Ishikawa (cell line): Measurements from ENCODE around the gene HEBP2.

Experiments
- CEBPB ChIP-seq: IDR thresholded peaks from 2 replicates; pipeline ENCODE4 v1.6.1; 2012
- CREB1 ChIP-seq: IDR thresholded peaks from 2 replicates; pipeline ENCODE4 v1.6.1; 2012; ENCODE audit warnings: low read depth
- EGR1 ChIP-seq: IDR thresholded peaks from 2 replicates; pipeline ENCODE4 v1.6.1; 2012
- EP300 ChIP-seq: IDR thresholded peaks from 2 replicates; pipeline ENCODE4 v1.6.1; 2012; ENCODE audit warnings: borderline replicate concordance
- FOXM1 ChIP-seq: IDR thresholded peaks from 2 replicates; pipeline ENCODE4 v1.6.1; 2012; ENCODE audit warnings: low read depth, borderline replicate concordance
- MAX ChIP-seq: IDR thresholded peaks from 2 replicates; pipeline ENCODE4 v1.6.1; 2012
- NFIC ChIP-seq: IDR thresholded peaks from 2 replicates; pipeline ENCODE4 v1.6.1; 2012
- RAD21 ChIP-seq: IDR thresholded peaks from 2 replicates; pipeline ENCODE4 v1.6.1; 2012; ENCODE audit warnings: low read depth
- TAF1 ChIP-seq: IDR thresholded peaks from 2 replicates; pipeline ENCODE4 v1.6.1; 2012; ENCODE audit warnings: low read depth, mild to moderate bottlenecking
- TCF12 ChIP-seq: IDR thresholded peaks from 2 replicates; pipeline ENCODE4 v1.6.1; 2012; ENCODE audit warnings: low read depth
- TEAD4 ChIP-seq: IDR thresholded peaks from 2 replicates; pipeline ENCODE4 v1.6.1; 2012
- USF1 ChIP-seq: IDR thresholded peaks from 2 replicates; pipeline ENCODE4 v1.6.1; 2012
- YY1 ChIP-seq: IDR thresholded peaks from 2 replicates; pipeline ENCODE4 v1.6.1; 2012; ENCODE audit warnings: low read depth
- ZBTB7A ChIP-seq: IDR thresholded peaks from 2 replicates; pipeline ENCODE4 v1.6.1; 2012; ENCODE audit warnings: low read depth
- TF ChIP-seq, protein P1 (sequence below): IDR thresholded peaks from 2 replicates; pipeline ENCODE4 v1.6.1; 2012; ENCODE audit warnings: low read depth, mild to moderate bottlenecking

The HEBP2 gene

GRCh38 chr6:138428944-138429598 is 25.0 kb downstream of the HEBP2 start:
- TF ChIP-seq FOXM1 (0 out of 2 replicates have a peak, but pooled peaks have one; percentile 27), TAF1 (no peak), RAD21 (peak; percentile 77)

DNA sequence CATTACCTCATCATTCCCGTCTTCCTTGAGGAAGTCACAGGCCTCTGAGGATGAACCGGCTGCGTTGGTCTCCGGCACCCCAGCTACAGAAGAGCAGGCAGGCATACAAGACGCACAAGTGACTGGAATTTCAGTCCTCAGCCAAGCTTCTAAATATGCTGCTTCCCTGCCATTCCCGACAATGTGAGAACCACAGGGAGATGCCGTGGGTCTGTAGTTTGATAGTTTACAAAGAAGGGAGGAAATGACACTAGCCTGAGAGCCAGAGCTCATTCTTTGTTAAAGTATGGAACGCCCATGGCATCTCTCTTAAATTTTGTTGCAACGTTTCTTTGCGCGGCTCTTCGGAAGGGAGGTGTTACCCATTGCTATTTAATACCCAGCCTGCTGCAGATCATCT is 25.7 kb downstream of the HEBP2 start:
- TF ChIP-seq CREB1 (no peak), TCF12 (no peak), EGR1 (no peak), CEBPB (no peak), EP300 (no peak), MAX (no peak), TAF1 (no peak), YY1 (no peak), USF1 (no peak), RAD21 (no peak), ZBTB7A (no peak), NFIC (no peak), FOXM1 (no peak), TEAD4 (no peak)
- TF ChIP-seq, protein P1, sequence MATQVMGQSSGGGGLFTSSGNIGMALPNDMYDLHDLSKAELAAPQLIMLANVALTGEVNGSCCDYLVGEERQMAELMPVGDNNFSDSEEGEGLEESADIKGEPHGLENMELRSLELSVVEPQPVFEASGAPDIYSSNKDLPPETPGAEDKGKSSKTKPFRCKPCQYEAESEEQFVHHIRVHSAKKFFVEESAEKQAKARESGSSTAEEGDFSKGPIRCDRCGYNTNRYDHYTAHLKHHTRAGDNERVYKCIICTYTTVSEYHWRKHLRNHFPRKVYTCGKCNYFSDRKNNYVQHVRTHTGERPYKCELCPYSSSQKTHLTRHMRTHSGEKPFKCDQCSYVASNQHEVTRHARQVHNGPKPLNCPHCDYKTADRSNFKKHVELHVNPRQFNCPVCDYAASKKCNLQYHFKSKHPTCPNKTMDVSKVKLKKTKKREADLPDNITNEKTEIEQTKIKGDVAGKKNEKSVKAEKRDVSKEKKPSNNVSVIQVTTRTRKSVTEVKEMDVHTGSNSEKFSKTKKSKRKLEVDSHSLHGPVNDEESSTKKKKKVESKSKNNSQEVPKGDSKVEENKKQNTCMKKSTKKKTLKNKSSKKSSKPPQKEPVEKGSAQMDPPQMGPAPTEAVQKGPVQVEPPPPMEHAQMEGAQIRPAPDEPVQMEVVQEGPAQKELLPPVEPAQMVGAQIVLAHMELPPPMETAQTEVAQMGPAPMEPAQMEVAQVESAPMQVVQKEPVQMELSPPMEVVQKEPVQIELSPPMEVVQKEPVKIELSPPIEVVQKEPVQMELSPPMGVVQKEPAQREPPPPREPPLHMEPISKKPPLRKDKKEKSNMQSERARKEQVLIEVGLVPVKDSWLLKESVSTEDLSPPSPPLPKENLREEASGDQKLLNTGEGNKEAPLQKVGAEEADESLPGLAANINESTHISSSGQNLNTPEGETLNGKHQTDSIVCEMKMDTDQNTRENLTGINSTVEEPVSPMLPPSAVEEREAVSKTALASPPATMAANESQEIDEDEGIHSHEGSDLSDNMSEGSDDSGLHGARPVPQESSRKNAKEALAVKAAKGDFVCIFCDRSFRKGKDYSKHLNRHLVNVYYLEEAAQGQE: no peak

GRCh38 chr6:138430361-138431145 is 26.5 kb downstream of the HEBP2 start:
- no peak for TF ChIP-seq YY1
- no peak for TF ChIP-seq ZBTB7A
- no peak for TF ChIP-seq EP300
- TF ChIP-seq, protein P1: no peak
- no peak for TF ChIP-seq TEAD4
- TF ChIP-seq CREB1: no peak
- TF ChIP-seq TAF1: no peak
- TF ChIP-seq CEBPB: no peak
- no peak for TF ChIP-seq RAD21
- TF ChIP-seq EGR1: no peak
- TF ChIP-seq TCF12: no peak
- TF ChIP-seq MAX: no peak
- no peak for TF ChIP-seq FOXM1
- TF ChIP-seq USF1: no peak
- TF ChIP-seq NFIC: no peak

- TF ChIP-seq EP300 (no peak), TAF1 (no peak), TEAD4 (no peak), USF1 (no peak), YY1 (no peak), RAD21 (no peak), TCF12 (no peak), NFIC (no peak), MAX (no peak), CREB1 (no peak), ZBTB7A (no peak), FOXM1 (no peak), CEBPB (no peak), EGR1 (no peak)
- TF ChIP-seq, protein P1: no peak
Observed at GRCh38 chr6:138431256-138432062, 27.4 kb downstream of the HEBP2 start.
